ENCODE results near the gene ESD.

Gene ESD

GRCh38 chr13:46796515-46797474 lies at the start of gene ESD:
Gene ESD, minus strand, starts transcription at chr13:46797161. Its CDS starts 5,748 bp downstream, at chr13:46791413.
- CTCF ChIA-PET, result interaction anchor here (0.6 to 0.7 kb wide), 4 partner anchors 13 to 488 kb away, joined by 3 read pairs; no protein-coding TSS in a partner anchor

GRCh38 chr13:46846726-46847125 lies 49.8 kb upstream of the ESD start:
- Mint-ChIP-seq H3K27me3 (peaks cover 8% of the 10 kb centered on the region), H3K36me3 (no peaks in the 10 kb centered on the region), H3K27ac (no peak overlapping the region), H3K4me1 (no peaks in the 10 kb centered on the region), H3K4me3 (no peak overlapping the region), H3K9me3 (no peaks in the 10 kb centered on the region)
- no peak for DNase-seq
- CTCF ChIA-PET, result interaction anchor here (0.8 kb wide), 1 partner anchor 40 kb away, joined by 3 read pairs; no protein-coding TSS in a partner anchor

More at GRCh38 chr13:46796515-46797474, at the start of gene ESD:
- Mint-ChIP-seq H3K4me3 (peak within 1 kb of the TSS; percentile 95), H3K4me1 (peaks cover 43% of the 10 kb centered on the region), H3K27me3 (peaks cover 4% of the 10 kb centered on the region), H3K27ac (peak within 1 kb of the TSS; percentile 97), H3K36me3 (peaks cover 13% of the 10 kb centered on the region), H3K9me3 (no peaks in the 10 kb centered on the region)
- DNase-seq, result peak; percentile 96

- no peaks in the 10 kb centered on the region for H3K9me3 Mint-ChIP-seq
- H3K4me1 Mint-ChIP-seq, result no peaks in the 10 kb centered on the region
- peaks cover 8% of the 10 kb centered on the region for H3K27me3 Mint-ChIP-seq
- DNase-seq, result no peak
- H3K27ac Mint-ChIP-seq, result no peak overlapping the region
- no peaks in the 10 kb centered on the region for H3K36me3 Mint-ChIP-seq
- CTCF ChIA-PET, result no interaction called here
- H3K4me3 Mint-ChIP-seq, result no peak overlapping the region
Observed at GRCh38 chr13:46845146-46845545, 48.2 kb upstream of the ESD start.

- no peaks in the 10 kb centered on the region for H3K36me3 Mint-ChIP-seq
- peaks cover 7% of the 10 kb centered on the region for H3K27me3 Mint-ChIP-seq
- H3K4me1 Mint-ChIP-seq, result no peaks in the 10 kb centered on the region
- no peak overlapping the region for H3K4me3 Mint-ChIP-seq
- H3K9me3 Mint-ChIP-seq, result no peaks in the 10 kb centered on the region
- CTCF ChIA-PET, result no interaction called here
- no peak overlapping the region for H3K27ac Mint-ChIP-seq
- no peak for DNase-seq
Observed at GRCh38 chr13:46844431-46844830, 47.5 kb upstream of the ESD start.

GRCh38 chr13:46839399-46839798 lies 42.4 kb upstream of the ESD start:
- H3K27ac Mint-ChIP-seq, result no peak overlapping the region
- CTCF ChIA-PET, result no interaction called here
- H3K9me3 Mint-ChIP-seq, result no peaks in the 10 kb centered on the region
- H3K4me3 Mint-ChIP-seq, result no peak overlapping the region
- no peak for DNase-seq
- H3K36me3 Mint-ChIP-seq, result no peaks in the 10 kb centered on the region
- H3K27me3 Mint-ChIP-seq, result peaks cover 3% of the 10 kb centered on the region
- no peaks in the 10 kb centered on the region for H3K4me1 Mint-ChIP-seq

GRCh38 chr13:46834657-46835056 lies 37.7 kb upstream of the ESD start:
- Mint-ChIP-seq H3K27me3 (peaks cover 7% of the 10 kb centered on the region), H3K36me3 (no peaks in the 10 kb centered on the region), H3K4me3 (no peak overlapping the region), H3K9me3 (no peaks in the 10 kb centered on the region), H3K4me1 (no peaks in the 10 kb centered on the region), H3K27ac (no peak overlapping the region)
- no peak for DNase-seq
- CTCF ChIA-PET, result no interaction called here

- Mint-ChIP-seq H3K4me1 (no peaks in the 10 kb centered on the region), H3K4me3 (no peak overlapping the region), H3K9me3 (no peaks in the 10 kb centered on the region), H3K36me3 (no peaks in the 10 kb centered on the region), H3K27ac (no peak overlapping the region), H3K27me3 (peaks cover 7% of the 10 kb centered on the region)
- peak; percentile 46 for DNase-seq
- CTCF ChIA-PET, result interaction anchor here (0.6 to 1.3 kb wide), 10 partner anchors 17 to 1936 kb away, joined by 3 to 4 read pairs (median 3); no protein-coding TSS in a partner anchor
Observed at GRCh38 chr13:46831588-46832194, 34.7 kb upstream of the ESD start.

GRCh38 chr13:46830405-46831005 lies 33.5 kb upstream of the ESD start:
- no peaks in the 10 kb centered on the region for H3K36me3 Mint-ChIP-seq
- no peak for DNase-seq
- peaks cover 7% of the 10 kb centered on the region for H3K27me3 Mint-ChIP-seq
- CTCF ChIA-PET, result interaction anchor here (0.6 to 1.3 kb wide), 2 partner anchors 18 to 1564 kb away, joined by 3 read pairs; no protein-coding TSS in a partner anchor
- H3K4me3 Mint-ChIP-seq, result no peak overlapping the region
- H3K4me1 Mint-ChIP-seq, result no peaks in the 10 kb centered on the region
- H3K9me3 Mint-ChIP-seq, result no peaks in the 10 kb centered on the region
- no peak overlapping the region for H3K27ac Mint-ChIP-seq

GRCh38 chr13:46822551-46822950 lies 25.6 kb upstream of the ESD start:
- Mint-ChIP-seq H3K4me3 (no peak overlapping the region), H3K27ac (no peak overlapping the region), H3K36me3 (no peaks in the 10 kb centered on the region), H3K4me1 (no peaks in the 10 kb centered on the region), H3K27me3 (peaks cover 14% of the 10 kb centered on the region), H3K9me3 (no peaks in the 10 kb centered on the region)
- DNase-seq, result no peak
- CTCF ChIA-PET, result no interaction called here

- Mint-ChIP-seq H3K27me3 (peaks cover 14% of the 10 kb centered on the region), H3K4me3 (no peak overlapping the region), H3K36me3 (no peaks in the 10 kb centered on the region), H3K9me3 (peaks cover 3% of the 10 kb centered on the region), H3K27ac (no peak overlapping the region), H3K4me1 (no peaks in the 10 kb centered on the region)
- CTCF ChIA-PET, result no interaction called here
- no peak for DNase-seq
Observed at GRCh38 chr13:46817838-46818476, 21.0 kb upstream of the ESD start.

- no peak for DNase-seq
- Mint-ChIP-seq H3K27me3 (peaks cover 14% of the 10 kb centered on the region), H3K9me3 (peaks cover 11% of the 10 kb centered on the region), H3K4me1 (peaks cover 2% of the 10 kb centered on the region), H3K27ac (no peak overlapping the region), H3K36me3 (no peaks in the 10 kb centered on the region), H3K4me3 (no peak overlapping the region)
- CTCF ChIA-PET, result no interaction called here
Observed at GRCh38 chr13:46817095-46817494, 20.1 kb upstream of the ESD start.

- CTCF ChIA-PET, result no interaction called here
- Mint-ChIP-seq H3K9me3 (peaks cover 13% of the 10 kb centered on the region), H3K36me3 (no peaks in the 10 kb centered on the region), H3K4me1 (peaks cover 4% of the 10 kb centered on the region), H3K4me3 (no peak overlapping the region), H3K27me3 (peaks cover 14% of the 10 kb centered on the region), H3K27ac (no peak overlapping the region)
- no peak for DNase-seq
Observed at GRCh38 chr13:46816371-46816770, 19.4 kb upstream of the ESD start.

GRCh38 chr13:46812301-46812797 lies 15.4 kb upstream of the ESD start:
- DNase-seq, result no peak
- peaks cover 13% of the 10 kb centered on the region for H3K9me3 Mint-ChIP-seq

GRCh38 chr13:46810440-46810839 lies 13.5 kb upstream of the ESD start:
- H3K27me3 Mint-ChIP-seq, result peaks cover 8% of the 10 kb centered on the region
- no peaks in the 10 kb centered on the region for H3K36me3 Mint-ChIP-seq
- no peak for DNase-seq
- H3K4me1 Mint-ChIP-seq, result peaks cover 4% of the 10 kb centered on the region
- H3K9me3 Mint-ChIP-seq, result peaks cover 13% of the 10 kb centered on the region
- CTCF ChIA-PET, result no interaction called here
- H3K27ac Mint-ChIP-seq, result no peak overlapping the region
- no peak overlapping the region for H3K4me3 Mint-ChIP-seq

More at GRCh38 chr13:46812301-46812797, 15.4 kb upstream of the ESD start:
- Mint-ChIP-seq H3K4me3 (no peak overlapping the region), H3K36me3 (no peaks in the 10 kb centered on the region), H3K4me1 (peaks cover 4% of the 10 kb centered on the region), H3K27ac (no peak overlapping the region), H3K27me3 (peaks cover 8% of the 10 kb centered on the region)
- CTCF ChIA-PET, result no interaction called here
